GM21737 (cell line): Measurements from ENCODE around the gene C16orf95.
A peak's percentile ranks its signal among the peaks of the same experiment; 100 is the strongest.
"Not testable (repeated sequence)": the region's sequence is repeated elsewhere in the genome, so short reads cannot be mapped to it uniquely, and the experiment has no call there.

ENCODE experiments used
- ATAC-seq: cut with Tn5 transposase; IDR thresholded peaks from one replicate; pipeline ENCODE4 v1.9.1; 2021; ENCODE audit warnings: mild to moderate bottlenecking, moderate library complexity; ENCODE audit not compliant: unreplicated experiment

The C16orf95 gene

GRCh38 chr16:87316923-87317749 is at the start of gene C16orf95:
Gene C16orf95 (minus strand): TSS chr16:87317392. CDS start chr16:87317242, 150 bp downstream.
- peak; percentile 89 for ATAC-seq

DNA sequence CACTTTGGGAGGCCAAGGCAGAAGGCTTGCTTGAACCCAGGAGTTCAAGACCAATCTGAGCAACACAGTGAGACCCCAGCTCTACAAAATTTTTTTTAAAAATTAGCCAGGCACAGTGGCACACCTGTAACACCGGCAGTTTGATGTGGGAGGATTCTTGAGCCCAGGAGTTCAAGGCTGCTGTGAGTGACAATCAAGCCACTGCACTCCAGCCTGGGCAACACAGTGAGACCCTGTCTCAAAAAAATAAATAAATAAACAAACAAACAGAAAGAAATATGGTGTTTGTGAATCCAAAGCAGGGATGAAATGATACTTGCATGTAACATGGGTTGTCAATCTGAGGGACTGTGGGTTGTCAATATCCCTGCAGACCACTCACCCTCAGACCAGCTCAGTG is 49.7 kb upstream of the C16orf95 start:
- no peak for ATAC-seq

DNA sequence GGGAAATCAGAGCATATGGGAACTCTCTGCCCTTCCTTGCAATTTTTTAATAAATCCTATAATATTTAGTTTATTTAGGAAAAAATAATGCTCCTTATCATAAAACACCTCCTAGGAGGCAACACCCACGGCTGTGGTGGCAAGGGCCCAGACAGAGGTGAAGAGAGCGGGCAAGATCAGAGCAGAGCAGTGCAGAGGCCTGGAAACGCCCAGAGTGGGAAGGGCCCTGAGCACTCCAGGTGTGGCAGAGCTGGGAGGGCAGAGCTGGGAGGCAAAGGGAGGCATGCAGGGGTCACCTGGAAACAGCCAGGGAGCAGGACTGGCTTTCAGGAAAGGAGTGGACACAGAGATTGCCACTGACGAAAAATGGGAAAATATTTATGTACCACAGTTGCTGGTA is 49.1 kb upstream of the C16orf95 start:
- no peak for ATAC-seq

- ATAC-seq = no peak
Measured at GRCh38 chr16:87365021-87365713, 48.0 kb upstream of the C16orf95 start.

DNA sequence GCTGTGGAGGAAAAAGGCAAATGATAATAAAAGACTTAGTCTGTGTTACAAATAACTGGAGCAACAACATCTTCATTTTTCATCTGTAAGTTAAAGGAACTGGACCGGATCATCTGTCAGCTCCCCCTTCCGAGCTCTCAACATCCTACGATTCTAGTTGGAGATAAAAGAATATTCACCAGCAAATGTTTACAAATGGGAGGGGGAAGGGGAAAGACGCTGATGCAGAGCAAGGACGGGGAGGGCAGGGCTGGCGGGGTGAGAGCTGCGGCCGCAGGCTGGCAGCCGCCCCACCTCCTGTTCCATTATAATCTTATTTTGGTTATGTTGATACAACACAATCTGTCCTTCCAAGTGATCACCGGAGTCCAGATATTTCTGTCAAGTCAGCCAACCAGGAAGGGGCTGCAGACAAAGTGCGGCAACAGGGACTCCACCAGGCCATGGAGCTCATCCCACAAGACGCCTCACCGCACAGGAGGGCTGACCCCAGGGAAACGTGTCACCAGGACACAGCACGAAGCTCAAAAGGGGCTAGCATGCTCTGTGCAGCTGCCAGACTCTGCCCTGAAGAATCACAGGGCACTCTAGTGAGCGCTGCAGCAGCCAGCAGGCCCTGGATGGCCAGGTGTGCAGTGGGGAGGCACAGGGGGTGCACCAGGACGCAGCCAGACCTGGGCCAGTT is 46.7 kb upstream of the C16orf95 start:
- no peak for ATAC-seq

GRCh38 chr16:87362828-87363559 is 45.8 kb upstream of the C16orf95 start:
- not testable (repeated sequence) for ATAC-seq

GRCh38 chr16:87361916-87362619 is 44.9 kb upstream of the C16orf95 start:
- ATAC-seq = no peak

- ATAC-seq = no peak
Measured at GRCh38 chr16:87360862-87361610, 43.8 kb upstream of the C16orf95 start.

- ATAC-seq = no peak
Measured at GRCh38 chr16:87359121-87359520, 41.9 kb upstream of the C16orf95 start.

GRCh38 chr16:87358696-87359095 is 41.5 kb upstream of the C16orf95 start:
- ATAC-seq = no peak

- ATAC-seq = no peak
Measured at GRCh38 chr16:87358250-87358649, 41.1 kb upstream of the C16orf95 start.

DNA sequence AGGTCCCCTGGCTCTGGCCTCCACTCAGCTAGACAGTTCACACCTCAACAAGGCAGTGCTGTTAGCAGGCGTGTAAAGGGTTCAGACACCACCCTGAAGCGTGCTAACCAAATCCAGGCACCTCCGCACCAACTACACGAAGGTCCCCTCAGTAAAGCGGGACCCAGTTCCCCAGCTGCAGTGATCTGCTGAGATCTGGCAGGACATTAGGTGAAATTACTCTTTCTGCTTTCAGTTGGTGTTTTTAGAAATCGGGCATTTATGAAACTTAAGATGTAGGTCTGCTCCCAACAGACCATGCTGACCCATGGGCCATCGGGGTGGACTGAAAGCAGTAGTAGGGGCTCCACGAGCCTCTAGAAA is 39.3 kb upstream of the C16orf95 start:
- no peak for ATAC-seq

DNA sequence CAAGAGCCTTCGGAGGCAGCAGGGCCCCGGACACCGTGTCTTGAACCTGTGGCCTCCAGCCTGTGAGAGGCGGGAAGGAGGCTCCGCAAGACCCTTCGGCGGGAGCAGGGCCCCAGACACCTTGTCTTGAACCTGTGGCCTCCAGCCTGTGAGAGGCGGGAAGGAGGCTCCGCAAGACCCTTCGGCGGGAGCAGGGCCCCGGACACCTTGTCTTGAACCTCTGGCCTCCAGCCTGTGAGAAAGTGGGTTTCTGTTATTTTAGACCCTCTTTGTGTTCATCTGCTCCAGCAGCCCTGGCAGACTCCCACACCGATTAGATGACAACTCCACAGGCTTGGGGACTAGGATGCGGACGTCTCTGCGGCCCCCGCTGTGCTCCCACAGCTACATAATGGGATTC is 36.4 kb upstream of the C16orf95 start:
- no peak for ATAC-seq

DNA sequence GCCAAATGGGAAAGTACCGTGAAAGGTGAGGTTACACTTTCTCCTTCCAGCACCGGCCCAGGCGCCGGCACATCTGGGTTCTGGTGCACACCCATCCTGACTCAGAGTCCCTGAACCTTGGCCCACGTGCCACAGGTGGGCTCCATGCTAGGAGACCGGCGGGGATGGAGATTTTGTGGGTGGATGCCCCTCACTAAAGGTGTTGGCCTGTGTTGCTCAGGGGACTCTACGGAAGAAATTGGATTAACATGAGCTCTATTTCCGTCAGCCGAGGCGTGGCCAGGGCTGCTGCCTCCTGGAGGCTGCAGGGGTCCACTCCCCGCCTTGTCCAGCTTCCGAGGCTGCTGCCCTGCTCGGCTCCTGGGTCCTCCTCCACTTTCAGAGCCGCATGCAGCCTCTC is 35.6 kb upstream of the C16orf95 start:
- no peak for ATAC-seq

DNA sequence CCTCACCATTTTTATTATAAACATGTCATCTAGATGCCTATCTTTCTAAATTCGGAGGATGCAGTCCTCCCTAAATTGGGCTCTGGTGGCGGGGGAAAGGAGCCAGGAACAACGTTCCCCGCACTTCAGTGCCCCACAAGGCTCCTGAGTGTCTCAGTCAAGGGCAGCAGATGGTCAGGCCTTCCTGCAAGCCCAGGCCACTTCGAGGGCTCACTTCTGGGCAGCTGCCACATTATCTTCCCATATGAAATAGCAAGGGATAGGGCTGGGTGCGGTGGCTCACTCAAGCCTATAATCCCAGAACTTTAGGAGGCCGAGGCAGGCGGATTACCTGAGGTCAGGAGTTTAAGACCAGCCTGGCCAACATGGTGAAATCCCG is 34.1 kb upstream of the C16orf95 start:
- ATAC-seq = no peak

GRCh38 chr16:87350681-87351319 is 33.6 kb upstream of the C16orf95 start:
- ATAC-seq = no peak

GRCh38 chr16:87350031-87350430 is 32.8 kb upstream of the C16orf95 start:
- ATAC-seq = no peak

DNA sequence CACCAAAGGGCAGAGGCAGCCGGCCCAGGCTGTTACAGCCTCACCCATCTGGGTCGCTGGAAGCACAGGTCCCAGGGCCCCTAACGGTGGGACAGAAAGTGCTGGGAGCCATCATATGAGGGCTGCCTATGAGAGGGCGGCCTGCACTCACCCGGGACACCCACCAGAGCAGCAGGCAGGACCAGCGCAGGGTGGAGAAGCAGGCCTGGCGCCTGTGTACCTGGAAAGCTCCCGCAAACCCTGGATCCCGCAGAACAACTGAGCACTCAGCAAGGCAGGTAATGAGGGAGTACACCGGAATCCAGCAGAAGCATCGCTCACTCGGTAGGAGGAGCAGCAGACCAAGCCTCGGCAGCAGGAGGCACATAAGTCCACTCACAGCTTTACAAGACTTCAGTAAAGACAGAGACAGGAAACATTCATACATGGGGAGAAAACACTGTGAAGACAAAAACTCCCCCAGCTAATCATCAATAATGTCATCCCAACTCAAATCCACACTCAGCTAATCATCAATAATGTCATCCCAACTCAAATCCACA is 31.5 kb upstream of the C16orf95 start:
- ATAC-seq = no peak
